ENCODE measurements around the gene GNG7. TPM values are rescaled to one million over a fixed set of nuclear protein-coding genes. Genes with fewer than 3 reads are reported as not detected.
"Not testable (repeated sequence)": the region's sequence is repeated elsewhere in the genome, so short reads cannot be mapped to it uniquely, and the experiment has no call there.

Gene GNG7
- total RNA-seq, 1 donor from 2014 or later, result 0.06 TPM

DNA sequence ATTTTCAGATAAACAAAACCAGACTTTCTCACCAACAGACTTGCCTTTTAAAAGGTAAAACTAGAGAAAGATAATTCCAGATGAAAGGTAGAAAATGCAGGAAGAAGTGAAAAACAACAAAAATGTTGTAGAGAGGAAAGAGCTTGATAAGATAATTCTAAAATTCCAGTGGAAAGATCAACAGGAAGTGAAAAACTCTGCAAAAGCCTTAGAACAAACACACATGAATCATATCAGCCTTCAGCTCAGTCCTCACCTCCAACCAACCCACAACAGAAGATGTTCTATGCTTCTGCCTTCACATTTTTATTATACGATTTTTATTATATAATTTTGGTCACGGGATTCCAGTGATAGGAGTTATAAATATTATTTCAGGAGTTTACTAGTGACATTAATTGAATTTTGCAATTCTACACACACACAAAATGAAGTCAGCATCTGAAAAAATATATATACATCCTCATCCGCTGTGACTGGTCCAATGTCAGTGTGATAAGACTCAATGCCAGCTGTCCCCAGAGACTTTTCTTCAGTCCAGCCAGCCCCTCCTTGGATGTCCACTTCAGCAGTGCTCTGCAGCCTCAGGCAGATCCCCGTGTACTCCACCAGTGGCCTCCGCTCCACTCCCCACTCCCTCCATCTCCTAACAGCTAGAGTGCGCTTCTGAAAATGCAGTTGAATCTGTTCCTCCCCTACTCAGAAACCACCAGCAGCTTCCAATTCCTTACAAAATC is 168.6 kb downstream of the GNG7 start:
- no peak for DNase-seq (ENCODE audit: low read depth)
- TF ChIP-seq, protein P1, sequence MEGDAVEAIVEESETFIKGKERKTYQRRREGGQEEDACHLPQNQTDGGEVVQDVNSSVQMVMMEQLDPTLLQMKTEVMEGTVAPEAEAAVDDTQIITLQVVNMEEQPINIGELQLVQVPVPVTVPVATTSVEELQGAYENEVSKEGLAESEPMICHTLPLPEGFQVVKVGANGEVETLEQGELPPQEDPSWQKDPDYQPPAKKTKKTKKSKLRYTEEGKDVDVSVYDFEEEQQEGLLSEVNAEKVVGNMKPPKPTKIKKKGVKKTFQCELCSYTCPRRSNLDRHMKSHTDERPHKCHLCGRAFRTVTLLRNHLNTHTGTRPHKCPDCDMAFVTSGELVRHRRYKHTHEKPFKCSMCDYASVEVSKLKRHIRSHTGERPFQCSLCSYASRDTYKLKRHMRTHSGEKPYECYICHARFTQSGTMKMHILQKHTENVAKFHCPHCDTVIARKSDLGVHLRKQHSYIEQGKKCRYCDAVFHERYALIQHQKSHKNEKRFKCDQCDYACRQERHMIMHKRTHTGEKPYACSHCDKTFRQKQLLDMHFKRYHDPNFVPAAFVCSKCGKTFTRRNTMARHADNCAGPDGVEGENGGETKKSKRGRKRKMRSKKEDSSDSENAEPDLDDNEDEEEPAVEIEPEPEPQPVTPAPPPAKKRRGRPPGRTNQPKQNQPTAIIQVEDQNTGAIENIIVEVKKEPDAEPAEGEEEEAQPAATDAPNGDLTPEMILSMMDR (conservative IDR thresholded peaks at IDR 0.05; ENCODE audit: low read depth, low read length), result no peak
- no peak overlapping the region for H3K4me3 ChIP-seq (ENCODE audit: low read depth, low read length)

DNA sequence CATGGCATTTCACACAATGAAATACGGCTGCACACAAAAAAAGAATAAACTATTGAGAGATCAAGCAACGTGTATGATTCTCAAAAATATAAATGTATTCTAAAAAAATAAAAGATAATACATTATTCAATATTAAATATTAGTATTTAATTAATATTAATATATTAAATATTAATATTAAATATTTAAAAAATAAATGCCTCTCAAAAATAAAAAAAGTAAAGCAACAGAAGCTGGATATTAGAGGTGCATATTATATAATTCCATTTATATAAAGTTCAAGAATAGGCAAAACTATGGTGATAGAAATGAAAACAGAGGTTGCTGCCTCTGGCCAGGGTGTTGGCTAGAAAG is 169.4 kb downstream of the GNG7 start:
- no peak for DNase-seq (ENCODE audit: low read depth)
- H3K4me3 ChIP-seq (ENCODE audit: low read depth, low read length), result no peak overlapping the region
- TF ChIP-seq, protein P1 (conservative IDR thresholded peaks at IDR 0.05; ENCODE audit: low read depth, low read length), result no peak

DNA sequence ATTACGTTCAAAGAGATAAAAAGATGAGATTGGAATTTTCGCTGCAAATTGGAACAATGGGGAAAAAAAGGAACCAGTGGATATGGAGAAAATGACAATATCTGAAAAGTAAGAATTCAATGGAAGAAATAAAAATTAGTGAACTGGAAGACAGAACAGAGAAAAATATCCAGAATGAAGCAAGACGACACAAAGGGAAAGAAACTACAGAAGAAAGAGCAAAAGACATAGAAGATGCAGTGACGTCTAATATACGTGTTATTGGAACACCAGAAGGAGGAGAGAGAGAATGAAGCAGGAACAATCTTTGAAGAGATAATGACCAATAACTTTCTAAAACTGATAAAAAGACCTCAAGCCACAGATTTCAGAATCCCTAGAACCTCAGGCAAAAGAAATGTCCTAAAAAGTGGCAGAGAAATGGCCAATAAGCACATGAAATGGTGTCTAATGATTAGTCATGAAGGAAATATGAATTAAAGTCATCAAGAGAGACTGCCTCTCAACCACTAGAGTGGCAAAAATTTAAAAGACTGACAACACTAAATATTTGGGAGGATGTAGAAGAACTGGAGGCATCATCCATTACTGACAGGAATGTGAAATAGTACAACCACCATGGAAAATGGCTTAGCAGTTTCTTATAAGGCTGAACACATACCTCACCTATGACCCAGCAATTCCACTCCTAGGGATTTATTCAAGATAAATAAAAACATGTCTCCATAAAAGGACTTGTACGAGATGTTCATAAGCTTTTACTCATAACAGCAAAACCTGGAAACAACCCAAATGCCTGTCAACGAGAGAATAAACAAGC is 170.0 kb downstream of the GNG7 start:
- TF ChIP-seq, protein P1 (conservative IDR thresholded peaks at IDR 0.05; ENCODE audit: low read depth, low read length), result no peak
- H3K4me3 ChIP-seq (ENCODE audit: low read depth, low read length), result no peak overlapping the region

DNA sequence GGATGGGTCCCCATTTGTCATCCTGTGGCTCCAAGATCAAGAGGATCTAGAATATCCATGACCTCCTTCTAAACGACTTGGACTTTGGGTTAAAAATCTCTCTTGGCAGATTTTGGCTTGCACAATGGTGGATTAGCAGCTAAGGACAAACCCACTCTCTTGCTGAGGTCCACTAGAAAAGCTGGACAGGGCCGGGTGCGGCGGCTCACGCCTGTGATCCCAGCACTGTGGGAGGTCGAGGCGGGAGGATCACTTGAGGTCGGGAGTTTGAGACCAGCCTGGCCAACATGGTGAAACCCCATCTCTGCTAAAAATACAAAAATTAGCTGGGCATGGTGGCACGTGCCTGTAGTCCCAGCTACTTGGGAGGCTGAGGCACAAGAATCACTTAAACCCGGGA is 172.6 kb downstream of the GNG7 start:
- H3K4me3 ChIP-seq (ENCODE audit: low read depth, low read length), result not testable (repeated sequence)

More for the DNA sequence above, 170.0 kb downstream of the GNG7 start:
- no peak for DNase-seq (ENCODE audit: low read depth)

DNA sequence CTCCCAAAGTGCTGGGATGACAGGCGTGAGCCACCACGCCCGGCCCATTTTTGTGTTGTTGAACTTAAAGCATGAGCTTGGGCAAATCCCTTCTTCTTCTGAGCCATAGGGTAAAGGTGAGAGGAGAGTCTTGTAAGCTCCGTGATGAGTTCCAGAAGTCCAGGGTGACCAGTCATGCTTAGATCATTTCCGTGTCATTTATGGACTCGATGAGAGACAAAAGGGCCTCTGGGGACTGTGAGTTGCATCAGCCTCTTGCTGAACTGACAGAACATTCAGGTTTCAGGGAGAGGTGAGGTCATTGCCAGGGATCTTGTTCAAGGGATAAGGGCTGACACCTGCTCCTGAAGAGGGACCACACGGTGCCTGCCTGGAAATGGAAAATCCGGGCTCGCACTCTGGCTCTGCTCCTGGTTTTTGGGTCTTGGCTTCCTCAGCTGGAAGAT is 173.0 kb downstream of the GNG7 start:
- TF ChIP-seq, protein P1 (conservative IDR thresholded peaks at IDR 0.05; ENCODE audit: low read depth, low read length), result no peak
- no peak overlapping the region for H3K4me3 ChIP-seq (ENCODE audit: low read depth, low read length)
- no peak for DNase-seq (ENCODE audit: low read depth)

More for the DNA sequence above, 172.6 kb downstream of the GNG7 start:
- DNase-seq (ENCODE audit: low read depth), result not testable (repeated sequence)

DNA sequence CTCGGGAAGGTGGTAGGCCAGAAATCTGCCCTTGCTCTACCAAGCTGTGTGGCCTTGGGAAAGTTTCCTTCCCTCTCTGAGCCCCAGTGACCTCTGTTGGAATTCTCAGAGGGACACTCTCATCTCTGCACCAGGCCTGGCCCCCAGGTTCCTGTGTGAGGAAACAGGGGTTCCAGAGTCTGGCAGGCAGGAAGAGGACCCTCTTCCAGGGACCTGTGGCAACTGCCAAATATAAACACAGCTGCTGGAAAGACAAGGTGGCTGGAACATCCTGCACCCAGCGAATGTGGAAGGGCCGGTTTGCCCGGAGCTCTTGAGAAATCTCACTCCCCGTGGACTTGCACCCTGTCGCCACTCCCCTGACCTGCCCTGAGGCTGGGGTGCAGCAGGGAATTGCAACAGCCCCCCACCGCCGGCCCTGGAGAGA is 173.8 kb downstream of the GNG7 start:
- no peak overlapping the region for H3K4me3 ChIP-seq (ENCODE audit: low read depth, low read length)
- DNase-seq (ENCODE audit: low read depth), result no peak
- TF ChIP-seq, protein P1 (conservative IDR thresholded peaks at IDR 0.05; ENCODE audit: low read depth, low read length), result no peak

DNA sequence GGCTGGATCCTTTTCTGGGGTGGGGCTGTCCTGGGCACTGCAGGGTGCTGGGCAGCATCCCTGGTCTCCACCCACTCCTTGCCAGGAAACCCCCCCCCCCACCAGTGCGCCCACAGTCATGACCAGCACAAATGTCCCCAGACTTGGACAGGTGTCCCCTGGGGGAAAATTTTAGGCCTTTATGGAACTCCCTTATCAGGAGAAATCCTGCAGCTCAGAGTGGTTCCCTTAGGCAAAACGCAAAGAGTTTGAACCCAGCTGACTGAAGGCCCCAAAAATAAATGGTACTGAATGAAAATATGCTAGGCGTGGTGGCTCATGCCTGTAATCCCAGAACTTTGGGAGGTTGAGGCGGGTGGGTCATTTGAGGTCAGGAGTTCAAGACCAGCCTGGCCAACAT is 174.8 kb downstream of the GNG7 start:
- no peak overlapping the region for H3K4me3 ChIP-seq (ENCODE audit: low read depth, low read length)
- TF ChIP-seq, protein P1 (conservative IDR thresholded peaks at IDR 0.05; ENCODE audit: low read depth, low read length), result no peak

More for the DNA sequence above, 174.8 kb downstream of the GNG7 start:
- no peak for DNase-seq (ENCODE audit: low read depth)

Data from epithelial cell of proximal tubule (primary cell).